IMR-90 (cell line): ENCODE results near the gene SOBP.

Experiments
- BHLHE40 ChIP-seq: fragments of 150-350 bp; IDR thresholded peaks from 2 replicates; pipeline ENCODE4 v1.6.1; 2016; ENCODE audit warnings: mild to moderate bottlenecking, low read depth, low read length
- CHD1 ChIP-seq: IDR thresholded peaks from 2 replicates; pipeline ENCODE4 v1.6.1; 2012; ENCODE audit warnings: low read depth, low read length, improper control_type of control experiment
- FOS ChIP-seq: fragments of 150-350 bp; IDR thresholded peaks from 2 replicates; pipeline ENCODE4 v1.6.1; 2016; ENCODE audit warnings: low read depth, low read length
- MAFK ChIP-seq: IDR thresholded peaks from 2 replicates; pipeline ENCODE4 v1.6.1; 2012; ENCODE audit warnings: low read depth, low read length, improper control_type of control experiment
- POLR2A ChIP-seq: IDR thresholded peaks from 2 replicates; pipeline ENCODE4 v1.6.1; 2012; ENCODE audit warnings: mild to moderate bottlenecking, low read depth, low read length
- RAD21 ChIP-seq: IDR thresholded peaks from 2 replicates; pipeline ENCODE4 v1.6.1; 2012; ENCODE audit warnings: low read length, improper control_type of control experiment
- RCOR1 ChIP-seq: IDR thresholded peaks from 2 replicates; pipeline ENCODE4 v1.6.1; 2012; ENCODE audit warnings: mild to moderate bottlenecking, low read length, improper control_type of control experiment; ENCODE audit not compliant: insufficient replicate concordance
- RFX5 ChIP-seq: IDR thresholded peaks from 2 replicates; pipeline ENCODE4 v1.8.0; 2012; ENCODE audit warnings: low read depth, mild to moderate bottlenecking, low read length, moderate library complexity
- SMC3 ChIP-seq: fragments of 150-350 bp; IDR thresholded peaks from 2 replicates; pipeline ENCODE4 v1.6.1; 2016; ENCODE audit warnings: low read depth, mild to moderate bottlenecking, antibody characterized with exemption, low read length, moderate library complexity
- TF ChIP-seq, protein P1 (sequence below): conservative IDR thresholded peaks from 2 replicates; pipeline ENCODE4 v1.5.1; 2012; ENCODE audit warnings: mild to moderate bottlenecking, low read depth, low read length, improper control_type of control experiment
- TF ChIP-seq, protein P2 (sequence below): fragments of 150-350 bp; IDR thresholded peaks from 2 replicates; pipeline ENCODE4 v1.6.1; 2017; ENCODE audit warnings: mild to moderate bottlenecking, antibody characterized with exemption, low read length, low read depth

DNA sequence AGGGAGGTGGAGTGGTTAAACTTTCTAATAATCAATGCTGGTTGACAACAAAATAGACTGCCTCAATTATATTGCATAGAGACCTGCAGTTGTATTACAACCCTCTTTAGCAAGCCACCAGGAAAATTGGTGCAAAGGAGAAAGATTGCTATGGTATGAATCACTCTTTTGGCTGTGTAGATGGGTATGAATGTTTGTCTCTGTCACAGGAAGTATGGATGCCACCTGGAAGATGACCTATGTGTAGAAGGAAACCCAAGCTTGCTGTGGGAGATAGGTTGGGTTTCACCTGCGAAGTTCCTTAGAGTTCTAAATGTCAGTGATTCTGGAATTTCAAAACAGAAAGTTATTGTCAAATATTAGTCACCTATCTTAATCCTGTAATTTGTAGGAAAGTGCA is 134.6 kb downstream of the SOBP start:
- TF ChIP-seq SMC3 (no peak), FOS (no peak), BHLHE40 (no peak), CHD1 (no peak), POLR2A (no peak), MAFK (no peak), RFX5 (no peak), RAD21 (no peak), RCOR1 (no peak)
- TF ChIP-seq, protein P1, sequence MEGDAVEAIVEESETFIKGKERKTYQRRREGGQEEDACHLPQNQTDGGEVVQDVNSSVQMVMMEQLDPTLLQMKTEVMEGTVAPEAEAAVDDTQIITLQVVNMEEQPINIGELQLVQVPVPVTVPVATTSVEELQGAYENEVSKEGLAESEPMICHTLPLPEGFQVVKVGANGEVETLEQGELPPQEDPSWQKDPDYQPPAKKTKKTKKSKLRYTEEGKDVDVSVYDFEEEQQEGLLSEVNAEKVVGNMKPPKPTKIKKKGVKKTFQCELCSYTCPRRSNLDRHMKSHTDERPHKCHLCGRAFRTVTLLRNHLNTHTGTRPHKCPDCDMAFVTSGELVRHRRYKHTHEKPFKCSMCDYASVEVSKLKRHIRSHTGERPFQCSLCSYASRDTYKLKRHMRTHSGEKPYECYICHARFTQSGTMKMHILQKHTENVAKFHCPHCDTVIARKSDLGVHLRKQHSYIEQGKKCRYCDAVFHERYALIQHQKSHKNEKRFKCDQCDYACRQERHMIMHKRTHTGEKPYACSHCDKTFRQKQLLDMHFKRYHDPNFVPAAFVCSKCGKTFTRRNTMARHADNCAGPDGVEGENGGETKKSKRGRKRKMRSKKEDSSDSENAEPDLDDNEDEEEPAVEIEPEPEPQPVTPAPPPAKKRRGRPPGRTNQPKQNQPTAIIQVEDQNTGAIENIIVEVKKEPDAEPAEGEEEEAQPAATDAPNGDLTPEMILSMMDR: no peak
- TF ChIP-seq, protein P2, sequence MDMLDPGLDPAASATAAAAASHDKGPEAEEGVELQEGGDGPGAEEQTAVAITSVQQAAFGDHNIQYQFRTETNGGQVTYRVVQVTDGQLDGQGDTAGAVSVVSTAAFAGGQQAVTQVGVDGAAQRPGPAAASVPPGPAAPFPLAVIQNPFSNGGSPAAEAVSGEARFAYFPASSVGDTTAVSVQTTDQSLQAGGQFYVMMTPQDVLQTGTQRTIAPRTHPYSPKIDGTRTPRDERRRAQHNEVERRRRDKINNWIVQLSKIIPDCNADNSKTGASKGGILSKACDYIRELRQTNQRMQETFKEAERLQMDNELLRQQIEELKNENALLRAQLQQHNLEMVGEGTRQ: no peak
